Measurements from ENCODE around the gene FICD.

Gene FICD

GRCh38 chr12:108502922-108503321 lies 12.2 kb upstream of the FICD start:
- DNase-seq (ENCODE audit: low spot score), result no peak

GRCh38 chr12:108505129-108505528 lies 9.9 kb upstream of the FICD start:
- no peak for DNase-seq (ENCODE audit: low spot score)

GRCh38 chr12:108507971-108508642 lies 7.0 kb upstream of the FICD start:
- DNase-seq (ENCODE audit: low spot score), result no peak

GRCh38 chr12:108509806-108510205 lies 5.3 kb upstream of the FICD start:
- no peak for DNase-seq (ENCODE audit: low spot score)

GRCh38 chr12:108510836-108511235 lies 4.2 kb upstream of the FICD start:
- DNase-seq (ENCODE audit: low spot score), result no peak

- peak; percentile 62 for DNase-seq (ENCODE audit: low spot score)
Measured at GRCh38 chr12:108511633-108512540, 3.2 kb upstream of the FICD start.

- no peak for DNase-seq (ENCODE audit: low spot score)
Measured at GRCh38 chr12:108514468-108514972, 557 bp upstream of the FICD start.

GRCh38 chr12:108515916-108516315 lies 839 bp downstream of the FICD start:
- DNase-seq (ENCODE audit: low spot score), result no peak

- DNase-seq (ENCODE audit: low spot score), result no peak
Measured at GRCh38 chr12:108516511-108517275, 1.6 kb downstream of the FICD start.

GRCh38 chr12:108517288-108518100 lies 2.4 kb downstream of the FICD start:
- DNase-seq (ENCODE audit: low spot score), result no peak

GRCh38 chr12:108518101-108518715 lies 3.1 kb downstream of the FICD start:
- DNase-seq (ENCODE audit: low spot score), result no peak

- no peak for DNase-seq (ENCODE audit: low spot score)
Measured at GRCh38 chr12:108518716-108519496, 3.8 kb downstream of the FICD start.

GRCh38 chr12:108519558-108519957 lies 4.5 kb downstream of the FICD start:
- peak; percentile 42 for DNase-seq (ENCODE audit: low spot score)

GRCh38 chr12:108523365-108523764 lies 8.3 kb downstream of the FICD start:
- DNase-seq (ENCODE audit: low spot score), result no peak

- DNase-seq (ENCODE audit: low spot score), result no peak
Measured at GRCh38 chr12:108525681-108526080, 10.6 kb downstream of the FICD start.

- no peak for DNase-seq (ENCODE audit: low spot score)
Measured at GRCh38 chr12:108526482-108527165, 11.5 kb downstream of the FICD start.

GRCh38 chr12:108527166-108527496 lies 12.1 kb downstream of the FICD start:
- DNase-seq (ENCODE audit: low spot score), result no peak

- no peak for DNase-seq (ENCODE audit: low spot score)
Measured at GRCh38 chr12:108530161-108530560, 15.1 kb downstream of the FICD start.

- DNase-seq (ENCODE audit: low spot score), result no peak
Measured at GRCh38 chr12:108531929-108532848, 17.1 kb downstream of the FICD start.

Measured in HuH-7 (cell line).